Breast epithelium (tissue), 4 donors: ENCODE results near the gene AHRR. TPM values are rescaled to one million over a fixed set of nuclear protein-coding genes. Genes with fewer than 3 reads are reported as not detected.

Source experiments
- DNase-seq, 2 donors: peaks; one replicate each; pipeline ENCODE4 v3.0.0-alpha.2; 2019; ENCODE audit warnings: low spot score in 2 of 2
- H3K27ac ChIP-seq, 2 donors: fragments of 200-600 bp; sonication (generic) in 1 of 2; one replicate each; pipeline ENCODE4 v1.5.1; 2016 to 2019; ENCODE audit warnings: mild to moderate bottlenecking in 1 of 2
- H3K27me3 ChIP-seq, 2 donors: fragments of 200-600 bp; sonication (generic) in 1 of 2; one replicate each; pipeline versions ENCODE4 v1.5.1 to v1.6.0; 2017 to 2019; ENCODE audit warnings: control low read depth in 1 of 2, mild to moderate bottlenecking in 1 of 2
- H3K36me3 ChIP-seq: fragments of 200-600 bp; one replicate; pipeline ENCODE4 v1.5.1; 2019
- H3K4me1 ChIP-seq, 2 donors: fragments of 200-600 bp; sonication (generic); one replicate each; pipeline ENCODE4 v1.5.1; 2016 to 2019; ENCODE audit warnings: control low read depth in 1 of 2
- H3K4me3 ChIP-seq, 3 donors: fragments of 200-600 bp; sonication (generic); 1 replicate in 2 of 3; 2 replicates in 1 of 3; pipeline ENCODE4 v1.5.1; 2016 to 2019; ENCODE audit warnings: mild to moderate bottlenecking in 3 of 3, moderate library complexity in 2 of 3
- H3K9me3 ChIP-seq, 2 donors: fragments of 200-600 bp; sonication (generic) in 1 of 2; one replicate each; pipeline ENCODE4 v1.5.1; 2016 to 2019; ENCODE audit warnings: control low read depth in 1 of 2
- CTCF ChIP-seq, 3 donors: fragments of 450-650 bp; IDR thresholded peaks; one replicate each; pipeline ENCODE4 v1.5.1; 2016 to 2017; ENCODE audit warnings: antibody characterized with exemption in 3 of 3, mild to moderate bottlenecking in 3 of 3, moderate library complexity in 3 of 3
- POLR2A ChIP-seq: fragments of 450-650 bp; IDR thresholded peaks from one replicate; pipeline ENCODE4 v1.6.1; 2016; ENCODE audit warnings: antibody characterized with exemption, mild to moderate bottlenecking, moderate library complexity
- POLR2AphosphoS5 ChIP-seq, 3 donors: sonication (generic); formaldehyde crosslinking; IDR thresholded peaks; one replicate each; pipeline ENCODE4 v1.6.1; 2017; ENCODE audit warnings: antibody characterized with exemption in 3 of 3
- intact Hi-C: fragments of 100-400 bp; cut with DNase I; formaldehyde crosslinking; loops from one replicate; pipeline ENCODE4 v1.15.1; 2023; ENCODE audit warnings: low total_unique reads
- total RNA-seq, 3 donors: library from RNA; depleted of rRNA; stranded (reverse); fragments of >200 nt; gene quantifications; one replicate each; pipeline ENCODE4 v1.1.0, GENCODE V29; 2016

Gene AHRR
- total RNA-seq, 3 donors from 2014 or later: 0.88 to 0.98 TPM; not detected in 1

- Histone ChIP-seq H3K36me3 (no peaks in the 10 kb centered on the region), H3K27ac (no peak overlapping the region), H3K9me3 (no peaks in the 10 kb centered on the region), H3K27me3 (no peaks in the 10 kb centered on the region), H3K4me1 (no peaks in the 10 kb centered on the region), H3K4me3 (no peak overlapping the region)
- intact Hi-C loops: no loop called here
- no peak for DNase-seq
- no peak for TF ChIP-seq POLR2A
- TF ChIP-seq CTCF (IDR thresholded peaks at IDR 0.05): no peak
- no peak for TF ChIP-seq POLR2AphosphoS5 (IDR thresholded peaks at IDR 0.05)
Observed at GRCh38 chr5:430214-430925, 108.9 kb downstream of the AHRR start.

GRCh38 chr5:431001-431710 is 109.6 kb downstream of the AHRR start:
- DNase-seq: no peak
- H3K4me1 ChIP-seq: no peaks in the 10 kb centered on the region
- H3K4me3 ChIP-seq: no peak overlapping the region
- H3K27ac ChIP-seq: no peak overlapping the region
- no peaks in the 10 kb centered on the region for H3K9me3 ChIP-seq
- no peaks in the 10 kb centered on the region for H3K36me3 ChIP-seq
- TF ChIP-seq CTCF (IDR thresholded peaks at IDR 0.05) (peak in 2 of 3 donors; percentile 33 to 43), POLR2AphosphoS5 (IDR thresholded peaks at IDR 0.05) (no peak), POLR2A (no peak)
- H3K27me3 ChIP-seq: no peaks in the 10 kb centered on the region
- intact Hi-C loops: no loop called here

GRCh38 chr5:431711-432050 is 110.2 kb downstream of the AHRR start:
- TF ChIP-seq POLR2A: no peak
- no peak for TF ChIP-seq CTCF (IDR thresholded peaks at IDR 0.05)
- no peak for TF ChIP-seq POLR2AphosphoS5 (IDR thresholded peaks at IDR 0.05)
- intact Hi-C loops: no loop called here
- Histone ChIP-seq H3K4me3 (no peak overlapping the region), H3K4me1 (no peaks in the 10 kb centered on the region), H3K27me3 (no peaks in the 10 kb centered on the region), H3K27ac (no peak overlapping the region), H3K9me3 (no peaks in the 10 kb centered on the region), H3K36me3 (no peaks in the 10 kb centered on the region)
- DNase-seq: no peak

- no peak for DNase-seq
- Histone ChIP-seq H3K27ac (no peak overlapping the region), H3K9me3 (no peaks in the 10 kb centered on the region), H3K27me3 (no peaks in the 10 kb centered on the region), H3K4me1 (no peaks in the 10 kb centered on the region), H3K4me3 (no peak overlapping the region), H3K36me3 (no peaks in the 10 kb centered on the region)
- TF ChIP-seq CTCF (IDR thresholded peaks at IDR 0.05) (no peak), POLR2AphosphoS5 (IDR thresholded peaks at IDR 0.05) (no peak), POLR2A (no peak)
- intact Hi-C loops: no loop called here
Observed at GRCh38 chr5:432201-432927, 110.8 kb downstream of the AHRR start.
